Upper lobe of left lung (tissue), 4 donors: ENCODE results near the gene KRTAP19-4.

Experiments
- CTCF ChIP-seq, 6 experiments: fragments of 450-650 bp in 4 of 6; fragments of 200-600 bp in 2 of 6; sonication (generic) in 2 of 6; IDR thresholded peaks; one replicate each; pipeline ENCODE4 v1.5.1; 2016 to 2019; ENCODE audit warnings: antibody characterized with exemption in 6 of 6
- EP300 ChIP-seq, 4 donors: sonication (generic); formaldehyde crosslinking; IDR thresholded peaks; one replicate each; pipeline ENCODE4 v1.5.1; 2017; ENCODE audit warnings: antibody characterized with exemption in 4 of 4, control low read depth in 2 of 4
- POLR2AphosphoS5 ChIP-seq, 2 donors: sonication (generic); formaldehyde crosslinking; IDR thresholded peaks; one replicate each; pipeline ENCODE4 v1.5.1; 2017; ENCODE audit warnings: antibody characterized with exemption in 2 of 2

- no peak for TF ChIP-seq CTCF (IDR thresholded peaks at IDR 0.05)
- no peak for TF ChIP-seq EP300 (IDR thresholded peaks at IDR 0.05)
- no peak for TF ChIP-seq POLR2AphosphoS5 (IDR thresholded peaks at IDR 0.05)
These were observed 18.7 kb upstream of the KRTAP19-4 start for GRCh38 chr21:30515681-30516080.
